Omental fat pad (tissue), 4 donors: ENCODE measurements around the gene CNGA4. TPM values are rescaled to one million over a fixed set of nuclear protein-coding genes. Genes with fewer than 3 reads are reported as not detected.
"Not testable (repeated sequence)": the region's sequence is repeated elsewhere in the genome, so short reads cannot be mapped to it uniquely, and the experiment has no call there.

Experiments used
- ATAC-seq: fragments of 150-250 bp; one replicate; pipeline ENCODE4 v1.9.1; 2016; ENCODE audit warnings: mild to moderate bottlenecking, moderate library complexity; ENCODE audit not compliant: low FRiP score
- DNase-seq: peaks from one replicate; pipeline ENCODE4 v3.0.0-alpha.2; 2019; ENCODE audit warnings: low spot score
- CTCF ChIP-seq, 3 donors: fragments of 450-650 bp; IDR thresholded peaks; one replicate each; pipeline ENCODE4 v1.5.1; 2016 to 2017; ENCODE audit warnings: antibody characterized with exemption in 3 of 3, mild to moderate bottlenecking in 3 of 3, moderate library complexity in 2 of 3
- total RNA-seq, 4 donors: library from RNA; depleted of rRNA; stranded (reverse); fragments of >200 nt; gene quantifications; one replicate each; pipeline ENCODE4 v1.1.0, GENCODE V29; 2016

The CNGA4 gene
- total RNA-seq, 4 donors from 2014 or later: 0.28 TPM; not detected in 3

GRCh38 chr11:6248248-6248647, 9.4 kb downstream of the CNGA4 start:
- no peak for DNase-seq
- TF ChIP-seq CTCF (IDR thresholded peaks at IDR 0.05): no peak
- ATAC-seq: peak; percentile 47

GRCh38 chr11:6248897-6249296, 10.0 kb downstream of the CNGA4 start:
- not testable (repeated sequence) for ATAC-seq, DNase-seq

- ATAC-seq (peak; percentile 93), DNase-seq (peak; percentile 58)
- TF ChIP-seq CTCF (IDR thresholded peaks at IDR 0.05): no peak
Measured at GRCh38 chr11:6249770-6250555, 11.1 kb downstream of the CNGA4 start.

GRCh38 chr11:6251120-6251733, 12.3 kb downstream of the CNGA4 start:
- ATAC-seq: no peak

GRCh38 chr11:6251990-6252473, 13.1 kb downstream of the CNGA4 start:
- TF ChIP-seq CTCF (IDR thresholded peaks at IDR 0.05): no peak
- ATAC-seq: no peak
- no peak for DNase-seq

More at GRCh38 chr11:6251120-6251733, 12.3 kb downstream of the CNGA4 start:
- TF ChIP-seq CTCF (IDR thresholded peaks at IDR 0.05): peak in 1 of 3 donors; percentile 42
- no peak for DNase-seq

- DNase-seq (no peak), ATAC-seq (no peak)
- TF ChIP-seq CTCF (IDR thresholded peaks at IDR 0.05): no peak
Measured at GRCh38 chr11:6253197-6253596, 14.3 kb downstream of the CNGA4 start.

- ATAC-seq: no peak
- no peak for TF ChIP-seq CTCF (IDR thresholded peaks at IDR 0.05)
- no peak for DNase-seq
Measured at GRCh38 chr11:6258141-6258540, 19.3 kb downstream of the CNGA4 start.
